Breast epithelium (tissue), 4 donors: Measurements from ENCODE around the gene ATP7B. TPM values are rescaled to one million over a fixed set of nuclear protein-coding genes. Genes with fewer than 3 reads are reported as not detected.

ENCODE experiments used
- DNase-seq, 2 donors: peaks; one replicate each; pipeline ENCODE4 v3.0.0-alpha.2; 2019; ENCODE audit warnings: low spot score in 2 of 2
- H3K27ac ChIP-seq, 2 donors: fragments of 200-600 bp; sonication (generic) in 1 of 2; one replicate each; pipeline ENCODE4 v1.5.1; 2016 to 2019; ENCODE audit warnings: mild to moderate bottlenecking in 1 of 2
- H3K27me3 ChIP-seq, 2 donors: fragments of 200-600 bp; sonication (generic) in 1 of 2; one replicate each; pipeline versions ENCODE4 v1.5.1 to v1.6.0; 2017 to 2019; ENCODE audit warnings: control low read depth in 1 of 2, mild to moderate bottlenecking in 1 of 2
- H3K36me3 ChIP-seq: fragments of 200-600 bp; one replicate; pipeline ENCODE4 v1.5.1; 2019
- H3K4me1 ChIP-seq, 2 donors: fragments of 200-600 bp; sonication (generic); one replicate each; pipeline ENCODE4 v1.5.1; 2016 to 2019; ENCODE audit warnings: control low read depth in 1 of 2
- H3K4me3 ChIP-seq, 3 donors: fragments of 200-600 bp; sonication (generic); 1 replicate in 2 of 3; 2 replicates in 1 of 3; pipeline ENCODE4 v1.5.1; 2016 to 2019; ENCODE audit warnings: mild to moderate bottlenecking in 3 of 3, moderate library complexity in 2 of 3
- H3K9me3 ChIP-seq, 2 donors: fragments of 200-600 bp; sonication (generic) in 1 of 2; one replicate each; pipeline ENCODE4 v1.5.1; 2016 to 2019; ENCODE audit warnings: control low read depth in 1 of 2
- POLR2A ChIP-seq: fragments of 450-650 bp; IDR thresholded peaks from one replicate; pipeline ENCODE4 v1.6.1; 2016; ENCODE audit warnings: antibody characterized with exemption, mild to moderate bottlenecking, moderate library complexity
- POLR2AphosphoS5 ChIP-seq, 3 donors: sonication (generic); formaldehyde crosslinking; IDR thresholded peaks; one replicate each; pipeline ENCODE4 v1.6.1; 2017; ENCODE audit warnings: antibody characterized with exemption in 3 of 3
- intact Hi-C: fragments of 100-400 bp; cut with DNase I; formaldehyde crosslinking; loops from one replicate; pipeline ENCODE4 v1.15.1; 2023; ENCODE audit warnings: low total_unique reads
- total RNA-seq, 3 donors: library from RNA; depleted of rRNA; stranded (reverse); fragments of >200 nt; gene quantifications; one replicate each; pipeline ENCODE4 v1.1.0, GENCODE V29; 2016
- TF ChIP-seq, protein P1 (sequence below), 3 donors: fragments of 450-650 bp; IDR thresholded peaks; one replicate each; pipeline ENCODE4 v1.5.1; 2016 to 2017; ENCODE audit warnings: antibody characterized with exemption in 3 of 3, mild to moderate bottlenecking in 3 of 3, moderate library complexity in 3 of 3

Gene ATP7B
- total RNA-seq, 3 donors from 2014 or later: 6.9 to 9.2 (median 7.2) TPM

DNA sequence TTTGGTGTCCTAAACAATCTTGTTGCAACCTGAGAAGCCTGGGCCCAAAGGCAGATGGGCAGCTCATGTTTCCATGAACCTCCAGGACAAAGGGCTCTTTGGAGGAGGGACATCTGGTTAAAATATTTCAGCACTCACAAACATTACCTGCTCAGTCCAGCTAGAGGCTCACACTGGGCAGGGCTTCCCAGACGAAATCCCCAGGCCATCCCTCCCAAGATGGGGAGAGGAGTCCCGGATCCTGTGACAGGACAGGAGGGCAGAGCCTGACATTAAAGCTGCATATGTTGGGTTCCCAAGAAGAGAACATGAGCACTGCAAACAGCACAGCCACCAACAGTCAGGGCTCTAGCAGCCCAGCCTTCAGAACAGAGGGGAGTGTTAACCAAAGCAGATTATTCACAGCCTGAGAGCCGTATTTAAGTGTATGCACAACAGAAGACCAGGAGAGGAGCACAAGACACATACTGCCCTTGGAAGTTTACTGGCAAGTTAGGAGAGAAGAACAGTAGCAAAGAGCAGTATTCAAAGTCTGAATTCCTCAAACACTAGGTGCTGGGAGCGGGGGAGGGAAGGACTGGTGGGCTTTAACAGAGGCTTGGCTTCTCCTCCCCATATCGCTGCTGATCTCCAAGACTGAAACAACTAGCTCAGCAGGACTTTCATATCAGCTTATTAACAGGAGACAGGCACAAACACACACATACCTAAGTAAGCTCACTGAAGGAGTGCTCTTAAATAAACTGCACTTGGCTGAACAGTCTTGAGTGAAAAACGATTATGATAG lies 12.3 kb downstream of the ATP7B start:
- intact Hi-C loops: loop anchor here (10.0 kb wide), 1 partner anchor 126 kb away; the partner anchor contains the start of gene NEK5
- DNase-seq: no peak
- Histone ChIP-seq H3K4me3 (peak overlapping the region in 2 of 3 donors; percentile 8 to 13), H3K27ac (no peak overlapping the region), H3K4me1 (no peaks in the 10 kb centered on the region), H3K9me3 (no peaks in the 10 kb centered on the region), H3K27me3 (no peaks in the 10 kb centered on the region), H3K36me3 (no peaks in the 10 kb centered on the region)
- TF ChIP-seq POLR2AphosphoS5 (IDR thresholded peaks at IDR 0.05): no peak
- TF ChIP-seq, protein P1, sequence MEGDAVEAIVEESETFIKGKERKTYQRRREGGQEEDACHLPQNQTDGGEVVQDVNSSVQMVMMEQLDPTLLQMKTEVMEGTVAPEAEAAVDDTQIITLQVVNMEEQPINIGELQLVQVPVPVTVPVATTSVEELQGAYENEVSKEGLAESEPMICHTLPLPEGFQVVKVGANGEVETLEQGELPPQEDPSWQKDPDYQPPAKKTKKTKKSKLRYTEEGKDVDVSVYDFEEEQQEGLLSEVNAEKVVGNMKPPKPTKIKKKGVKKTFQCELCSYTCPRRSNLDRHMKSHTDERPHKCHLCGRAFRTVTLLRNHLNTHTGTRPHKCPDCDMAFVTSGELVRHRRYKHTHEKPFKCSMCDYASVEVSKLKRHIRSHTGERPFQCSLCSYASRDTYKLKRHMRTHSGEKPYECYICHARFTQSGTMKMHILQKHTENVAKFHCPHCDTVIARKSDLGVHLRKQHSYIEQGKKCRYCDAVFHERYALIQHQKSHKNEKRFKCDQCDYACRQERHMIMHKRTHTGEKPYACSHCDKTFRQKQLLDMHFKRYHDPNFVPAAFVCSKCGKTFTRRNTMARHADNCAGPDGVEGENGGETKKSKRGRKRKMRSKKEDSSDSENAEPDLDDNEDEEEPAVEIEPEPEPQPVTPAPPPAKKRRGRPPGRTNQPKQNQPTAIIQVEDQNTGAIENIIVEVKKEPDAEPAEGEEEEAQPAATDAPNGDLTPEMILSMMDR (IDR thresholded peaks at IDR 0.05): no peak
- TF ChIP-seq POLR2A: no peak

DNA sequence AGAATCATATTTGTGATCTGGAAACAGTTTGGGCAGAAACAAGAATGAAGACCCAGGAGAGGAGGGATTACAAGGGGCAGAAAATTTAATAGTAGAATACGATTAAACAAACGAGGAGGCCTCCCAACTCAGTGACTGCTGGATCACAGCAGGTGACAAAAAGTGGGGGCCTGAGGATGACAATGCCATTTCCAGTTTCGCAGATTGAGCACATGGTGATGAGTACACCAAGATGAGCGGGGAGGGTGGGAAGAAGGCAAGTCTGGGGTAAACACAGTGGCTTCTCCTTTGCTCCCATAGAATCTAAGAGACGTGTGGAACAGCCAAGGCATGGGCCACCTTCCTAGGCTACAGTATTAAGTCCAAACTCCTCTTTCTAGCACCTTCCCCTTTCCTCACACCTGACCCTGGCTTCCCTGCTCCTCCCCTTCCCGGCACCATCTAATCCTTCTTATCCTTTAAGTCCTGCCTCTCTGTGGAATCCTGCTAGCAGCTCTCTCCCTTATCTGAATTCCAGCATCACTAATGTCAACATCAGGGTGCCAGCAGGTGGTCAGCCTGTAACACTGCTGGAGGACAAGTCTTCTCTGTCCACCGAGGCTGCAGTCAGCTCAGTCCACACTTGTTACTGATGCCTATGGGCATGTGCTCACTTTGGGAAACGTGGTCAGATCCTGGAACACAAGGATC lies 13.5 kb downstream of the ATP7B start:
- Histone ChIP-seq H3K36me3 (no peaks in the 10 kb centered on the region), H3K9me3 (no peaks in the 10 kb centered on the region), H3K4me1 (no peaks in the 10 kb centered on the region), H3K27me3 (no peaks in the 10 kb centered on the region), H3K4me3 (no peak overlapping the region), H3K27ac (no peak overlapping the region)
- intact Hi-C loops: loop anchor here (10.0 kb wide), 1 partner anchor 127 kb away; the partner anchor contains the start of gene NEK5
- no peak for DNase-seq
- TF ChIP-seq, protein P1 (IDR thresholded peaks at IDR 0.05): no peak
- no peak for TF ChIP-seq POLR2AphosphoS5 (IDR thresholded peaks at IDR 0.05)
- TF ChIP-seq POLR2A: no peak

DNA sequence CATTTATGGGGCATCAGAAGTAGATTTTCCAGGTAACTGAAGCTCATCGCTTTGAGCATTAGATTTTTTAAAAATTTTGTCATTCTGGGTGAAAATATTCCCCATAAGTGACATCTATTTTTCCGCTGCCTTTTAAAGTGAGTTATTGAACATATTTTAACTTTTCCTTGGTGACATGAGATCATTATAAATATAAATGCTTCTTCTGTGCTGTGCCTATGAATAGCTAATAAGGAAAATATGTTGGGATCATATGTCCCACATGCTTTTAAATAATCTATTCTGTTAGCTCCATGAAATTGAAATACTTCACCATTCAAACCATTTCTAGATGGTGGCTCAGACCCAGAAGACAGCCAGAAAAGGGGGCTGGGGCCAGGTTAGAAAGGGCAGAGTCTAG lies 14.1 kb downstream of the ATP7B start:
- Histone ChIP-seq H3K27me3 (no peaks in the 10 kb centered on the region), H3K36me3 (no peaks in the 10 kb centered on the region), H3K27ac (no peak overlapping the region), H3K4me3 (no peak overlapping the region), H3K9me3 (no peaks in the 10 kb centered on the region), H3K4me1 (no peaks in the 10 kb centered on the region)
- intact Hi-C loops: loop anchor here (10.0 kb wide), 1 partner anchor 128 kb away; the partner anchor contains the start of gene NEK5
- no peak for DNase-seq
- no peak for TF ChIP-seq POLR2A
- TF ChIP-seq POLR2AphosphoS5 (IDR thresholded peaks at IDR 0.05): no peak
- TF ChIP-seq, protein P1 (IDR thresholded peaks at IDR 0.05): no peak

DNA sequence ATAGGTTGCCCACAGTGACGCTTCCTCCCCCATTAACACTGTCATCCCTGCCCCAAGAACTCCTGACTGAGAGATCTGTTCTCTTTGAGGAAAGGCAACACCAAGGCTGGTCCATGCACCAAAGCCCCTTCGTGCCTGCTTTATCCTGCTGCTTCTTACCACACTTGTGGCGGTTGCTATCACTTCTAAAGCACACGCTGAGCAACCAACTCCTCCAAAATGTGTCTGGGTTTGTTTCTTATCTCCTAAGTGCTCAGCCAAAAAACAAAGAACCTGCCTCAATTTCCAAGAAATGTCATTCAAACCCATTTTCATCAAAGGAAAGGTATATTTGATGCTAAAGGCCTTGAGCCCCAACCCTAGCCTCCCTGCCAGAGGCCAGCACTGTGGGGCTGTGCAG lies 14.6 kb downstream of the ATP7B start:
- Histone ChIP-seq H3K4me3 (no peak overlapping the region), H3K9me3 (no peaks in the 10 kb centered on the region), H3K4me1 (no peaks in the 10 kb centered on the region), H3K27ac (peak overlapping the region in 1 of 2 donors; percentile 67), H3K36me3 (no peaks in the 10 kb centered on the region), H3K27me3 (no peaks in the 10 kb centered on the region)
- TF ChIP-seq POLR2AphosphoS5 (IDR thresholded peaks at IDR 0.05): no peak
- no peak for TF ChIP-seq POLR2A
- TF ChIP-seq, protein P1 (IDR thresholded peaks at IDR 0.05): no peak
- no peak for DNase-seq
- intact Hi-C loops: loop anchor here (10.0 kb wide), 1 partner anchor 128 kb away; the partner anchor contains the start of gene NEK5
